Measurements from ENCODE around the gene GDPD1. TPM values are rescaled to one million over a fixed set of nuclear protein-coding genes. Genes with fewer than 3 reads are reported as not detected.
A peak's percentile ranks its signal among the peaks of the same experiment; 100 is the strongest.

GDPD1 gene
- total and polyA plus RNA-seq, 9 of the 15 experiments (the other 6 are each of a cell fraction or from before 2014, with no cell fraction given): 5.7 to 15.2 (median 9.3) TPM

DNA sequence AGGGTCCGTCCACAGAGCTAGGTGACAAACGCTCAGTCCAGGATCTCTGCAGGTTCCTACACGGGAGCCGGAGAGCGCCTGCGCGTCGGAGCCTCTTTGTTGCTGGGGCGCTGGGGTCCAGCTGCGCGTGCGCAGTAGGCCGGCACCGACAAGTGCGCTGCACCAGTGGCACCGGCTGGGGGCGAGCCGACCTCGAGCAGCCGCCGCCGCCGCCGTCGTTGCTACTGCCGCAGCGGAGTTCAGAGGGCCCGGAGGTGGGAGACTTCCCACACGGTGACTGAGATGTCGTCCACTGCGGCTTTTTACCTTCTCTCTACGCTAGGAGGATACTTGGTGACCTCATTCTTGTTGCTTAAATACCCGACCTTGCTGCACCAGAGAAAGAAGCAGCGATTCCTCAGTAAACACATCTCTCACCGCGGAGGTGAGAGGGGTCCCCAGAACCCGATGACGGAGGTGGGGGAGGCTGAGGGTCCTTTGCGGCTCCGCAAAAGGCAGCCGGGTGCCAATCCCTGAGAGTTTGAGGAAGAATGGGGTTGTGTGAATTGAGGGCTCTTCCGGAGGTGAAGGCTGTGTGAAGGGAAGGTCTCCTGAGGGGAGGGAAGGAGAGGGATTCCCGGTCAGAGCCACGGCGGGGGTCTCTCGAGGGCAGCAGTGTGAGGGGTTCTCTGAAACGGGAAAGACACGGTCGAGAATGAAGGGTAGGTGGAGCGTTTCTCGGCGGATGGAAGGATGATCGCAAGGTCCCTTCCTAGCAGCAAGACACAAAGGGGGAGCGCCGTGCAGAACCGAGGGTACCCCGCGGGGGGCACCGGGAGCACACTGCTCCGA lies at the start of gene GDPD1 (continued):
- TF ChIP-seq, protein P1, sequence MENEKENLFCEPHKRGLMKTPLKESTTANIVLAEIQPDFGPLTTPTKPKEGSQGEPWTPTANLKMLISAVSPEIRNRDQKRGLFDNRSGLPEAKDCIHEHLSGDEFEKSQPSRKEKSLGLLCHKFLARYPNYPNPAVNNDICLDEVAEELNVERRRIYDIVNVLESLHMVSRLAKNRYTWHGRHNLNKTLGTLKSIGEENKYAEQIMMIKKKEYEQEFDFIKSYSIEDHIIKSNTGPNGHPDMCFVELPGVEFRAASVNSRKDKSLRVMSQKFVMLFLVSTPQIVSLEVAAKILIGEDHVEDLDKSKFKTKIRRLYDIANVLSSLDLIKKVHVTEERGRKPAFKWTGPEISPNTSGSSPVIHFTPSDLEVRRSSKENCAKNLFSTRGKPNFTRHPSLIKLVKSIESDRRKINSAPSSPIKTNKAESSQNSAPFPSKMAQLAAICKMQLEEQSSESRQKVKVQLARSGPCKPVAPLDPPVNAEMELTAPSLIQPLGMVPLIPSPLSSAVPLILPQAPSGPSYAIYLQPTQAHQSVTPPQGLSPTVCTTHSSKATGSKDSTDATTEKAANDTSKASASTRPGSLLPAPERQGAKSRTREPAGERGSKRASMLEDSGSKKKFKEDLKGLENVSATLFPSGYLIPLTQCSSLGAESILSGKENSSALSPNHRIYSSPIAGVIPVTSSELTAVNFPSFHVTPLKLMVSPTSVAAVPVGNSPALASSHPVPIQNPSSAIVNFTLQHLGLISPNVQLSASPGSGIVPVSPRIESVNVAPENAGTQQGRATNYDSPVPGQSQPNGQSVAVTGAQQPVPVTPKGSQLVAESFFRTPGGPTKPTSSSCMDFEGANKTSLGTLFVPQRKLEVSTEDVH (IDR thresholded peaks at IDR 0.05; ENCODE audit: low read depth, partially characterized antibody): no peak
- TF ChIP-seq ZKSCAN3 (CRISPR knock-in tag; IDR thresholded peaks at IDR 0.05) (no peak), ZKSCAN8 (CRISPR knock-in tag; IDR thresholded peaks at IDR 0.05) (no peak), DLX4 (CRISPR knock-in tag; IDR thresholded peaks at IDR 0.05) (no peak), ESRRB (CRISPR knock-in tag; IDR thresholded peaks at IDR 0.05; ENCODE audit: borderline replicate concordance) (no peak), FUS (optimal IDR thresholded peaks at IDR 0.05; ENCODE audit: low read depth, low read length) (no peak), C11orf30 (IDR thresholded peaks at IDR 0.05; ENCODE audit: low read depth) (no peak), SIN3A (IDR thresholded peaks at IDR 0.05; ENCODE audit: borderline replicate concordance in 2 of 2, control insufficient read depth in 1 of 2, low read depth in 2 of 2, low read length in 2 of 2) (peak in 1 of 2 experiments; percentile 14; a peak in 1 of 4 replicates), FIP1L1 (IDR thresholded peaks at IDR 0.05; ENCODE audit: low read depth, low read length, poor library complexity, severe bottlenecking) (no peak), ZBTB12 (CRISPR knock-in tag; IDR thresholded peaks at IDR 0.05) (no peak), ZNF384 (IDR thresholded peaks at IDR 0.05; ENCODE audit: low read depth, low read length) (0 out of 2 replicates have a peak, but pooled peaks have one; percentile 17), DPF2 (IDR thresholded peaks at IDR 0.05) (peak; percentile 41; the same call in 1 of the 2 replicates), HDGF (IDR thresholded peaks at IDR 0.05) (no peak), AFF1 (IDR thresholded peaks at IDR 0.05; ENCODE audit: low read depth in 1 of 2, partially characterized antibody in 2 of 2) (peak in 1 of 2 experiments; percentile 26), ZNF175 (CRISPR knock-in tag; IDR thresholded peaks at IDR 0.05; ENCODE audit: low read depth) (no peak), CBX8 (IDR thresholded peaks at IDR 0.05; ENCODE audit: borderline replicate concordance, extremely low read depth, low read depth, low read length, poor library complexity, severe bottlenecking) (no peak)
- TF ChIP-seq, protein P2, sequence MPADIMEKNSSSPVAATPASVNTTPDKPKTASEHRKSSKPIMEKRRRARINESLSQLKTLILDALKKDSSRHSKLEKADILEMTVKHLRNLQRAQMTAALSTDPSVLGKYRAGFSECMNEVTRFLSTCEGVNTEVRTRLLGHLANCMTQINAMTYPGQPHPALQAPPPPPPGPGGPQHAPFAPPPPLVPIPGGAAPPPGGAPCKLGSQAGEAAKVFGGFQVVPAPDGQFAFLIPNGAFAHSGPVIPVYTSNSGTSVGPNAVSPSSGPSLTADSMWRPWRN (IDR thresholded peaks at IDR 0.05; ENCODE audit: low read depth): no peak

Data from K562 (cell line).